ENCODE measurements around the gene RCOR2.

- TF ChIP-seq CTCF (IDR thresholded peaks at IDR 0.05) (no peak), POLR2A (IDR thresholded peaks at IDR 0.05) (no peak)
Observed at GRCh38 chr11:63908631-63909401, 8.1 kb downstream of the RCOR2 start.

Data from right lobe of liver (tissue), 4 donors.